Posterior cingulate gyrus (tissue), 11 donors: Measurements from ENCODE around the gene PTBP3.
"Not testable (repeated sequence)": the region's sequence is repeated elsewhere in the genome, so short reads cannot be mapped to it uniquely, and the experiment has no call there.

ENCODE experiments used
- DNase-seq, 10 donors: peaks; one replicate each; pipeline versions ENCODE4 v3.0.0 to v3.0.0-alpha.2; 2020 to 2021; ENCODE audit warnings: mixed read lengths in 3 of 10
- intact Hi-C: fragments of 100-400 bp; cut with DNase I; formaldehyde crosslinking; loops from one replicate; pipeline ENCODE4 v1.15.1; 2023

PTBP3 gene

DNA sequence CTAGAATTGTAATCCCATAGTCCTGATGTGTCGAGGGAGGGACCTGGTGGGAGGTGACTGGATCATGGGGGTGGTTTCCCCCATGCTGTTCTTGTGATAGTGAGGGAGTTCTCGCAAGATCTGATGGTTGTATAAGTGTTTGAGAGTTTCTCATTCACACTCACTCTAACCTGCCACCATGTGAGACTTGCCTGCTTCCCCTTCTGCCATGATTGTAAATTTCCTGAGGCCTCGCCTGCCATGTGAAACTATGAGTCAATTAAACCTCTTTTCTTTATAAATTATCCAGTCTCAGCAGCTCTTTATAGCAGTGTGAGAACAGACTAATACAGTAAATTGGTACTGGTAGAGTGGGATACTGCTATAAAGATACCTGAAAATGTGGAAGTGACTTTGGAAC is 50.6 kb downstream of the PTBP3 start:
- intact Hi-C loops = not testable (repeated sequence)

DNA sequence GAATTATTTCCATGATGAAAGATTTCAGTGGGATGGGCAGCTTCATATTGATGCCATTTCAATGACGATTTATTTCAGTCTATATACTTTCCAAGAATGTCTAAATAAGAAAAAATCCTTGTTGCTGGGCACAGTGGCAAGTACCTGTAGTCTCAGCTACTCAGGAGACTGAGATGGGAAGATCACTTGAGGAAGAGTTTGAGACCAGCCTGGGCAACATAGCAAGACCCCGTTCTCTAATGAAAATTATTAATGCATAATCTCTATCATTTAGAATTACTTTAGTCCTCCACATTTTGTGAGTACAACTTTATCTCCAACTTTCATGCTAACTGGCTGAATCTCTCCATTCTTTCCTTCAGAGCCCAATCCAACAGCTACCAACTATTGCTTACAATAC is 52.5 kb downstream of the PTBP3 start:
- no peak for DNase-seq
- intact Hi-C loops = no loop called here

More for the DNA sequence above, 50.6 kb downstream of the PTBP3 start:
- not testable (repeated sequence) for DNase-seq

GRCh38 chr9:112279501-112279900 is 53.9 kb downstream of the PTBP3 start:
- no peak for DNase-seq
- intact Hi-C loops = no loop called here

DNA sequence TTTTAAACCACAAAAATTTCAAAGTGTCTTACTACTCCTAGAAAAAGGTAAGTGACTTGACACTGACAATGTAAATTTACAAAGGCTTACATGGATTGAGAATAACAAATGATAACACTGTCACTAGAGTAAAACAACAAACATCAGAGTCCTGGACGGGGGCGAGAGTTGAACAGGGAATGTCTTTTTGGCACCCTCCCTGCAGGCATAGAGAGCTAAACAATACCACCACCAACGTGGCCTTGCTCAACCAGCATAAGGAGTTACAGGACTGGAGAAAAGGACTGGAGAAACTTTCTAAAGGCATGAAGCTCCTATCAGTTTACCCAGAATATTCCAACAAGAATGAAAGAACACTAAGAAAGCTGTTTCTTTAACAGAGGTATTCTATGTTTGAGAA is 55.3 kb downstream of the PTBP3 start:
- intact Hi-C loops = no loop called here
- DNase-seq = no peak

- intact Hi-C loops = no loop called here
- DNase-seq = no peak
These were observed 58.8 kb downstream of the PTBP3 start for GRCh38 chr9:112274600-112274999.

- intact Hi-C loops = no loop called here
- no peak for DNase-seq
These were observed 59.5 kb downstream of the PTBP3 start for GRCh38 chr9:112273876-112274275.

DNA sequence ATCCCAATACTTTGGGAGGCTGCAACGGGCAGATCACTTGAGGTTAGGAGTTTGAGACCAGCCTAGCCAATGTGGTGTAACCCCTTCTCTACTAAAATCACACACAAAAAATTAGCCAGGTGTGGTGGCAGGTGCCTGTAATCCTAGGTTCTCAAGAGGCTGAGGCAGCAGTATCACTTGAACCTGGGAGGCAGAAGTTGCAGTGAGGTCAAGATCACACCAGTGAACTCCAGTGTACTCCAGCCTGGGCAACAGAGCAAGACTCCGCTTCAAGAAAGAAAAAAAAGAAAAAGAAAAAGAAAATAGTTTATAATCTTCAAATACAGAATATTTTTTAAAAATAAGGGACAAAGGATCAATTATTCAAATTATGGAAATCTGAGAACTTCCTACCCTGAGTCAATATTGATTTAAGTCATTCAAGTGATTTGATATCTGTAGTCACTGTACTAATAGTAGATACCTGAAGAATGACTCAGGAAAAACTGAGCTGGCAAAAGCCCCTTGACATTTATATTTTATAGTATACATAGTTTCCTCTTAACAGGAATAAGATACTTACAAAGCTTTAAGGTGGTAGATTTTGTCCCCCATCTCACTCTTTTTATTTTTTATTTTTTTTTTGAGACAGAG is 61.8 kb downstream of the PTBP3 start:
- no peak for DNase-seq
- intact Hi-C loops = no loop called here

DNA sequence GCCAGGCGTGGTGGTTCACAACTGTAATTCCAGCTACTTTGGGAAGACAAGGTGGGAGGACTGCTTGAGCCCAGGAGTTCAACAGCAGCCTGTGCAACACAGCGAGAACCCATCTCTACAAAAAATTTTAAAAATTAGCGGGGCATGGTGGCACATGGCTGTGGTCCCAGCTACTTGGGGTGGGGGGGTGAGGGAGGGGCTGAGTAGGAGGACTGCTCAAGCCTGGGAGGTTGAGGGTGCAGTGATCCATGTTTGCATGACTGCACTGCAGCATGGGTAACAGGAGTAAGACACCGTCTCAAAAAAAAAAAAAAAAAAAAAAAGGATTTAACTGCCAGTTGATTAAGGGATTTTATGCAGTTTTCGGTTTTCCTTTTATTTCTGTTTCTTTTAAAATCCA is 65.0 kb downstream of the PTBP3 start:
- intact Hi-C loops = no loop called here

GRCh38 chr9:112267086-112267485 is 66.3 kb downstream of the PTBP3 start:
- intact Hi-C loops = not testable (repeated sequence)
- peak in 1 of 10 donors; percentile 62 for DNase-seq

More for the DNA sequence above, 65.0 kb downstream of the PTBP3 start:
- DNase-seq = no peak

DNA sequence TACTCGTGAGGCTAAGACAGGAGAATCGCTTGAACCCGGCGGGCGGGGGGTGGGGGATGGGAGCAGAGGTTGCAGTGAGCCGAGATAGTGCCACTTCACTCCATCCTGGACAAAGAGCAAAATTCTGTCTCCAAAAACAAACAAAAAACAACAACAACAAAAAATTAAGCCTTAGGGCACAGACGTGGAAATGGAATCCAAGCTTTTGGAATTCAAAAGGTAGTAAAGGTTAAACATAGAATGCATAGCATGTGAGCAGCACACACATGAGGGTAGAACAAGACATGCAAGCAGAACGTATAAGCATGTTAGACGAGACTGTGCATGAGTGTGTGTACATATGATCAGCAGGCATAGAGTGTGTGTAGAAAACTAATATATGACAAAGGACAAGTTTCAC is 68.0 kb downstream of the PTBP3 start:
- no peak for DNase-seq
- intact Hi-C loops = no loop called here

GRCh38 chr9:112262577-112262976 is 70.8 kb downstream of the PTBP3 start:
- no peak for DNase-seq
- intact Hi-C loops = no loop called here

GRCh38 chr9:112261133-112261532 is 72.3 kb downstream of the PTBP3 start:
- no peak for DNase-seq
- intact Hi-C loops = no loop called here

DNA sequence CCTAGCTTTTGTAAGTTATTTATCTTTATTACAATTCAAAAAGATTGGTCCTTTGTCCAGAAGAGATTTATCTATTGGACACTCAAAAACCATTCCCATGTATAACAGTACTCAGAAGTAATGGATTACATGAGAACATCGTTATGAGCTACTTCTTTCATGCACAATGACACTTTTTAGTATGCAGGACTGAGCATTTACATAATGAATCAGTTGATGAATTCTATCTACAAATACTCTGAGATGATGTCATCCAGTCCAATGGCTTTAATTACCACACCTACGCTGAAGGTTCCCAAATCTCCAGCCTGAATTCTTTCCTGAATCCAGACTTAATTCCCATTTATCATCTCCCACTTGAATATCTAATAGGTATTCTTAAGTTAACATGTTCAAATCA is 75.3 kb downstream of the PTBP3 start:
- intact Hi-C loops = no loop called here
- no peak for DNase-seq

- no peak for DNase-seq
- intact Hi-C loops = no loop called here
These were observed 81.2 kb downstream of the PTBP3 start for GRCh38 chr9:112252194-112252593.

GRCh38 chr9:112249277-112249676 is 84.1 kb downstream of the PTBP3 start:
- DNase-seq = no peak
- intact Hi-C loops = no loop called here

DNA sequence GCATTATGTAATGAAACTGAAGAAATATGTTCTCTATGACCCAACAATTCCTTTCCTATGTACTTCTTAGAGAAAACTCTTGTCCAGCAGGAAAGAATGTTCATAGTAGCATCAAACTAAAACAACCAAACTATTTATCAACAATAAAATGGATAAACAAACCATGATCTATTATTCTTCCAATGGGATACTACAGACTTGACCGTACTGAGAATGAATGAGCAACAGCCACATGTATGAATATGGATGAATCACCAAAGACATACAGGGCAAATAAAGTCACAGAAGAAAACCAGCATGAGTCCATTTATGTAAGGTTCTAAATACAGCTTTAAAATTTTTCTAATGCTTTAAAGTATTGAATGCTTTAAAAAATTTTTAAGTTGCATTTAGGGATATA is 84.7 kb downstream of the PTBP3 start:
- no peak for DNase-seq
- intact Hi-C loops = no loop called here

DNA sequence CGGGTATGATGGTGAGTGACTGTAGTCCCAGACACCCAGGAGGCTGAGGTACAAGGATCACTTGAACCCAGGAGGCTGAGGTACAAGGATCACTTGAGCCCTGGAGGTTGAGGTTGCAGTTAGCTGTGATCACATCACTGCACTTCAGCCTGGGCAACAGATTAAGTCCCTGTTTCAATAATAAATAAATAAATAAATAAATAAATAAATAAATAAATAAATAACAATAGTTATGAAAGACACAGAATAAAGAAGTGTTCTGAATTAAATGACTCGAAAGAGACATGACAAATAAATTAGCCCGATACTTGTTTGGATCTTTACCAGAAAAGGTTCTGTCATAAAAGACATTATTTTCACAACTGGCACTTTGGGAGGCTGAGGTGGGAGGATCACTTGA is 86.3 kb downstream of the PTBP3 start:
- intact Hi-C loops = no loop called here
- DNase-seq = no peak

DNA sequence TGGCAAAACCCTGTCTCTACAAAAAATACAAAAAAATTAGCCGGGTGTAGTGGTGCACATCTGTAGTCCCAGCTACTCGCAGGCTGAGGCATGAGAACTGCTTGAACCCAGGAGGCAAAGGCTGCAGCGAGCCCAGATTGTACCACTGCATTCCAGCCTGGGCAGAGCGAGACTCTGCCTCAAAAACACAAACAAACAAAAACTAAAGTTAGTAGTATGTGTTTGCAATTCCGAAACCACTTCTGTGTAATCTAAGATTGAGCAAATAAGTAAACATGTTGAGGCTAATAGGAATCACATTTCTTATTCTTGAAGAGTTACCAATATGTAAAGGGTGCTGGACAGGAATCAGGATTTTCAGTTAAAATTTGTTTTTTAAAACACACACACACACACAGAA is 88.3 kb downstream of the PTBP3 start:
- no peak for DNase-seq
- intact Hi-C loops = no loop called here

DNA sequence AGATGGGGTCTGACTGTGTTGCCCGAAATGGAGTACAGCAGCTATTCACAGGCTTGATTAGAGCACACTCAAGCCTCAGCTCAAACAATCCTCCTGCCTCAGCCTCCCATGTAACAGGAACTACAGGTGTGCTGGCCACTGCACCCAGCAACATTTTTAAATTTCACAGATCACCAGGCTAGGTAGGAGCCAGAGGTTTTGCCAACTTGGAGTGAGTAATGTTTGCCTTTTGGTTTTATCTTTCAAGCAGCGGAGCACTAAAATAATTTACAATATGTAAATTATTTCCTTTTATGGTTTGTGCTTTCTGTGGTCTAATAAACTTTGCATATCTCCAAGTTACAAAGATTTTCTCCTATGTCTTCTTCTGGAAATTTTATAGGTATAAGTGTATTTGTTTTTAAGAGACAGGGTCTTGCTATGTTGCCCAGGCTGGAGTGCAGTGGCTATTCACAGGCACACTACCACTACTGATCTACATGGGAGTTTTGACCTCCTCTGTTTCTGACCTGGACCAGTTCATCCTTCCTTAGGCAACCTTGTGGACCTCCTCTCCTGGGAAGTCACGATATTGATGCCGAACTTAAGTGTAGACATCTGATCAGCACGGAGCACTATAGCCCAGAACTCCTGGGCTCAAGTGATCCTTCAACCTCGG is 91.1 kb downstream of the PTBP3 start:
- intact Hi-C loops = no loop called here
- no peak for DNase-seq

- intact Hi-C loops = no loop called here
- DNase-seq = no peak
These were observed 91.9 kb downstream of the PTBP3 start for GRCh38 chr9:112241491-112241890.

DNA sequence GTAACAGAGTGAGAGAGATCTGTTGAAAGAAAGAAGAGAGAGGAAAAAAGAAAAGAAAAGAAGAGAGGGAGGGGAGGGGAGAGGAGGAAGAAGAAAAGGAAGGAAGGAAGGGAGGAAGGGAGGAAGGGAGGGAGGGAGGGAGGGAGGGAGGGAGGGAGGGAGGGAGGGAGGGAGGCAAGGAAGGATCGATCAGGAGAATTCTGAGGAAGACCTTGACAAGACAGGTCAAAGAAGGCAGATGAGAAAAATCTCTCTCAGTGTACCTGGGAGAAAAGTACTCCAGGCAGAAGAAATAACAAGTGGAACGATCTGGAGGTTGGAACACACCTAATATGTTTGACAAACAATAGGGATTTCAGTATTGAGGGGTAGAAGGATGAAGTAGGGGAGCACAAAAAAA is 93.7 kb downstream of the PTBP3 start:
- intact Hi-C loops = no loop called here
- no peak for DNase-seq

- intact Hi-C loops = no loop called here
- DNase-seq = no peak
These were observed 94.1 kb downstream of the PTBP3 start for GRCh38 chr9:112239284-112239683.

DNA sequence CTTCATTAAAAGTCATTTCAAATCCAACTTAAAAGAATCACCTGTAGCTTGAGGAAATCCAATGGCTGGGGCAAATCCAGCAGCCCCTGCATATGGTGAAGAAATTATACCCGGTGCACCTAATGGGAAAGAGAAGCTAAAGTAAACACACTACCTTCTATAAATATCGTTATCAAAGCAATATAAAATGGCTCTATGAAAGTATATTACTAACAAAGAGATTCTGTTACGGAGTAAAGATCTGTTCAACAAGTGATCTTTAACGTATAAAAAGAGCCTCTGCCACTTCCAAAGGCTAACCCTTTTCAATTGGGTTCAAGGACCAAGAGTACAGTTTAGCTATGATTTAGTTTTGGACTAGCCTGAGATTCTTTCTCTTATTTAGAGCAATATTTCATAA is 98.6 kb downstream of the PTBP3 start:
- intact Hi-C loops = no loop called here
- DNase-seq = no peak
